Astrocyte of the cerebellum (primary cell): ENCODE data around the gene ZFP92.

Experiments
- DNase-seq: peaks from one replicate; pipeline ENCODE4 v3.0.0-alpha.2; 2011; ENCODE audit warnings: low read depth
- H3K4me3 ChIP-seq: 2 replicates; pipeline ENCODE4 v1.5.1; 2011; ENCODE audit warnings: mild to moderate bottlenecking, low read depth, low read length, moderate library complexity
- CTCF ChIP-seq: IDR thresholded peaks from 2 replicates; pipeline ENCODE4 v1.5.1; 2012; ENCODE audit warnings: low read length, low read depth, moderate library complexity, mild to moderate bottlenecking; ENCODE audit errors: missing control alignments
- in situ Hi-C: cut with HindIII; loops from 2 replicates; pipeline ENCODE4 v1.10.0; 2017; ENCODE audit warnings: low sequenced_read_pairs

The ZFP92 gene

DNA sequence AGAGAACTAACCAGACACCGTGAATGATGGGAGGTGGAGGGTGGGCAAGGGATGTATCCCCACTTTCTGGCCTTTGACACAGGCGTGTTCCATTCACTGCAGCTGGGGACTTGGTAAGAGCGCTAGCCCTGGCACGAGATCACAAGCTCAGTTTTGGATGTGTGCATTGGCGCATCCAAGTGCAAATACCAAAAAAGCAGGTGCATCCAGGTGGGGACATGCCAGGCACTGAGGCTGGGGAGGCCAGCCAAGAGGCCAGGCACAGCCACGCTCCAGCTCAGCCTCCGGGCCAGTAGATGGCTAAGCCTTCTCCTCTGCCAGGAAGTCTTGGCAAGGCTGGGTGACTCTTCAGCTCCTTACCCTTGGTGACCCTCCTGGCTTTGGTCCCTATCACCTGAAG, 4.4 kb upstream of the ZFP92 start:
- DNase-seq = no peak
- in situ Hi-C loops = no loop called here
- H3K4me3 ChIP-seq = no peak overlapping the region
- no peak for TF ChIP-seq CTCF

DNA sequence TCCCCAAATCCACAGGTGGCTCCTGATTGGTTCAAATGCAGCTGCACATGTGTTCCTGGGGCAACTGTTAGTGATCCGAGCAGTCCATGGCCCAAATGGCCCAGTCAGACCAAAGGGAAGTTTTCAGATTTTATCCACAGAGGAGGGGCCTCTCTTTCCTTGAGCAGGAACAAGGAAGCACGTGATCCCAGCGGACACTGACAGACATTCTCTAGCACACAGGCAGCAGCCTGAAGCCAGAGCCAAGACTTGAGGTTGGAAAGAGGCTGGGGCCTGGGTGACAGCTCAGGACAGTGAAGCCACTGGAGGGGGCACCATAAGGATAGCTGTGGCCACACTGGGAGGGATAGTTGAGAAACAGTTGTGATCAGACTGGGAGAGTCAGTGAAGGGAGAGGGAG, 3.5 kb upstream of the ZFP92 start:
- TF ChIP-seq CTCF = no peak
- no peak overlapping the region for H3K4me3 ChIP-seq
- DNase-seq = no peak
- in situ Hi-C loops = no loop called here

DNA sequence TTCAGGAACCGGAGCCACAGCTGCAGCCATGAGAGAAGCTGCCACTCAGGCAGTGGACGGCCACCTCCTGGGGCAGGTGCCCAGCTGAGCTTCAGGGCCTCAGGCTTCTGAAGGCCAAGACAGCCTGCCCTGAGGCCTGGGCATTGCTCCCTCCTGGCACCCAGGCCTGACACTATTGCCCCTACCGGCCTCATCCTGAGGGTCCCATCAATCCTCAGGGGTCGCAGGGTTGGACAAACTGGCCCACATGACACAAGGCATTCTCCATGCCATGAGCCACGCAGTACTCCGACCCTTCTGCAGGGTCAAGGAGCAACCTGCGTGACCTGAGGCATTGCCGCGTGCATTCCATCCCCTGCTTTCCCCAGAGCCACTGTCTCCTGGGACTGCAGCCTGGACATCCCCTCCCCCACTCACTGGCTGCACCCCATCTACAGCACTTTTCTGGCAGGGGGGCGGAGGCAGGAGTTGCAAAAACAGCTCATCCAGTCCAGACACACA, 3.0 kb upstream of the ZFP92 start:
- DNase-seq = no peak
- in situ Hi-C loops = no loop called here
- TF ChIP-seq CTCF = no peak
- no peak overlapping the region for H3K4me3 ChIP-seq

DNA sequence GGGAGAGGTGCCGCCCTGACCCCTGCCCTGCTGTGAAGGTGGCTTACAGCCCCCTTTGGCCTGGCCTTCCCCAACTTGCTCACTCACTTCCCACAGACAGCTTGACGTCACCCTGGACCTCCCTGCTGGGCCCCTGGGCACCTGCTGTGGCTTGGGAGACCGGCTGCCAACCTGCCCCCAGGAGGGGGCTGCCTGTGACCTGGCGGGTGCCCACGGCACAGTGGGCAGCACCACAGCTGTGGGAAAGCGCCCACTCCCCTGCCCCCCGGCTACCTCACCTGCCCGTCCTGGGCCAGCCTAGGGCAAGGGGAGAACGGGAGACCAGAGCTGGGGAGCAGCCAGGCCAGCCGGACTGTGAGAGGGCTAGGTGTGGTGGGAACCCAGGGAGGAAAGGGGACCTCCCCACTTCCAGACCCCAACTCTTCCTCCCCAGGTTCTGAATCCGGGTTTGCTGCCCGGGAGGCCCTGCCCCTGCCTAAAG, 2.4 kb upstream of the ZFP92 start:
- DNase-seq = no peak
- in situ Hi-C loops = no loop called here
- no peak overlapping the region for H3K4me3 ChIP-seq
- no peak for TF ChIP-seq CTCF

GRCh38 chrX:153409414-153410101, 1.7 kb upstream of the ZFP92 start:
- DNase-seq = no peak
- H3K4me3 ChIP-seq = no peak overlapping the region
- in situ Hi-C loops = no loop called here
- no peak for TF ChIP-seq CTCF

DNA sequence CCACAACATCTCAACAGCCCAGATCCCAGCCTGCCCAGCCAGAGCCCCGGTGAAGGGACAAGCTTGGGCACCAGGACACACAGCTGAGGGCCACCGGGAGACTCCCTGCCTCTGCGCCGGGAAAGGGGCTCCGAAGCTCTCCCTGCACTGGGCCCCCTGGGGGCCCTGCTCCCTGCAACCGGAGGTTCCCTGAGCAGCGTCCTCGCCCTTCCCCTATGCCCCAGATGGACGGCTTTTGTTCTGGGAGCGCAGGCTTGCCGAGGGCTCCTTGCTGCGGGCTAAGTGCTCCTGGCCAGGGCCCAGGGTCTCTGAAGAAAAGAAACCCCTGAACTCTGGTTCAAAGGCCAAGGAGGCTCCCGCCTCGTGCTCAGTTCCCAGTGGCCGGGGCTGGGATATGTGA, 899 bp upstream of the ZFP92 start:
- DNase-seq = no peak
- no peak overlapping the region for H3K4me3 ChIP-seq
- no peak for TF ChIP-seq CTCF
- in situ Hi-C loops = no loop called here
